Kidney (tissue), 14 donors: Measurements from ENCODE around the gene TBC1D5. TPM values are rescaled to one million over a fixed set of nuclear protein-coding genes. Genes with fewer than 3 reads are reported as not detected.

Source experiments
- DNase-seq, 5 donors: peaks; one replicate each; pipeline ENCODE4 v3.0.0-alpha.2; 2013 to 2020
- FAIRE-seq: peaks from 2 replicates; lab custom pipeline; 2012; peaks lifted over from hg19 to GRCh38; lab: Jason Lieb, UNC
- H3K27ac ChIP-seq, 2 donors: one replicate each; pipeline ENCODE4 v1.7.0; 2013; ENCODE audit warnings: low read depth in 2 of 2, low read length in 2 of 2, inconsistent platforms in 1 of 2
- H3K27me3 ChIP-seq: one replicate; pipeline ENCODE4 v1.7.1; 2013; ENCODE audit warnings: low read length, inconsistent platforms; ENCODE audit not compliant: control insufficient read depth, insufficient read depth
- H3K36me3 ChIP-seq, 3 donors: one replicate each; pipeline versions ENCODE4 v1.7.0 to v1.7.1; 2013; ENCODE audit warnings: low read length in 3 of 3, control low read depth in 1 of 3, inconsistent platforms in 1 of 3; ENCODE audit not compliant: insufficient read depth in 3 of 3, control insufficient read depth in 2 of 3
- H3K4me1 ChIP-seq, 3 donors: one replicate each; pipeline versions ENCODE4 v1.7.0 to v1.7.1; 2013; ENCODE audit warnings: low read length in 3 of 3, inconsistent platforms in 1 of 3, low read depth in 1 of 3; ENCODE audit not compliant: control insufficient read depth in 2 of 3, insufficient read depth in 2 of 3
- H3K4me3 ChIP-seq, 3 donors: one replicate each; pipeline versions ENCODE4 v1.7.0 to v1.8.1; 2013; ENCODE audit warnings: low read length in 3 of 3, control low read depth in 1 of 3, inconsistent platforms in 1 of 3
- H3K9ac ChIP-seq, 3 donors: one replicate each; pipeline versions ENCODE4 v1.7.0 to v1.7.1; 2013; ENCODE audit warnings: low read length in 3 of 3, control low read depth in 1 of 3, inconsistent platforms in 1 of 3
- H3K9me3 ChIP-seq, 3 donors: one replicate each; pipeline versions ENCODE4 v1.7.0 to v1.7.1; 2013; ENCODE audit warnings: low read length in 3 of 3, control low read depth in 1 of 3, inconsistent platforms in 1 of 3; ENCODE audit not compliant: control insufficient read depth in 2 of 3, insufficient read depth in 1 of 3
- intact Hi-C: fragments of 100-400 bp; cut with DNase I; formaldehyde crosslinking; loops from one replicate; pipeline ENCODE4 v1.11.1; 2022
- polyA plus RNA-seq: library from polyadenylated mRNA; stranded (reverse); fragments of 350-450 nt; fragmentation: Illumina TruSeq; extraction: RNeasy Lipid Tissue Mini Kit (QIAGEN cat#74804); gene quantifications from one replicate; pipeline ENCODE4 v1.2.3, GENCODE V29; 2014; ENCODE audit warnings: low read depth, low replicate concordance; ENCODE audit not compliant: insufficient read depth
- total RNA-seq: library from RNA; stranded (reverse); fragmentation: NEBNext Ultra II Directional; extraction: Animal tissue kit (Norgen Biotek cat#: 25700); gene quantifications from one replicate; pipeline ENCODE4 v1.2.1, GENCODE V29; 2021
- TF ChIP-seq, protein P1 (sequence below): IDR thresholded peaks from 3 replicates; pipeline ENCODE4 v1.5.1; 2012; ENCODE audit warnings: mild to moderate bottlenecking, moderate library complexity, borderline replicate concordance; ENCODE audit not compliant: insufficient read depth; ENCODE audit errors: extremely low read depth
- donor health status: control.
- donor health status: control.
- donor health status: control.
- donor health status: control.
- donor health status: control.
- donor health status: DM: yes; HTN: yes; CAD: no.
- donor health status: Normal renal cell carcinoma (clear cell type).

The TBC1D5 gene
- total and polyA plus RNA-seq, 2 donors from 2014 or later = 9.7 to 77.7 TPM

DNA sequence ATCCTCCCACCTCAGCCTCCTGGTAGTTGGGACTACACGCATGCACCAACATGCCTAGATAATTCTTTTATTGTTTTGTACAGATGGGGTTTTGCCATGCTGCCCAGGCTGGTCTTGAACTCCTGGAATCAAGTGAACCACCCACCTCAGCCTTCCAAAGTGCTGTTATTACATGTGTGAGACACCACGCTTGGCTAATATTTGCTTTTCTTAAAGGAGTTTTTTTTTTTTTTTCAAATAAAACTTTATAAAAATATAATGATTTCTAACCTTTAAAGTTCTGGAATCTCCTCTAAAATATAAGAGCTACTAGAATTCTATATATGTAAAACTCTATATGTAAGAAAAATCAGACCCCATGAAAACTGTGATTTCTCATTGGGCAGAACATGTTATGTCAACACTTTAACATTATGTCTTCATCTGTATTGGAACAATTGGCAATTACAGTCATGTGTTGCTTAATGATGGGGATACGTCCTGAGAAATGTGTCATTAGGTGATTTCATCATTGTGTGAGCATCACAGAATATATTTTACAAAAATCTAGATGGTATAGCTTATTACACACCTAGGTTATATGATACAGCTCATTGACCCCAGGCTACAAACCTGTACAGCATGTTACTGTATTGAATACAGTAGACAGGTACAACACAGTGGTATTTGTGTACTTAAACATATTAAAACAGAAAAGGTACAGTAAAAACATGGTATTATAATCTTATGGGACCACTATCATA lies 480.6 kb downstream of the TBC1D5 start:
- intact Hi-C loops = no loop called here
- Histone ChIP-seq H3K27ac (no peak overlapping the region), H3K4me3 (no peak overlapping the region), H3K9me3 (no peaks in the 10 kb centered on the region), H3K36me3 (no peaks in the 10 kb centered on the region), H3K4me1 (no peaks in the 10 kb centered on the region), H3K27me3 (no peaks in the 10 kb centered on the region), H3K9ac (no peak overlapping the region)
- no peak for DNase-seq
- FAIRE-seq = no peak
- TF ChIP-seq, protein P1, sequence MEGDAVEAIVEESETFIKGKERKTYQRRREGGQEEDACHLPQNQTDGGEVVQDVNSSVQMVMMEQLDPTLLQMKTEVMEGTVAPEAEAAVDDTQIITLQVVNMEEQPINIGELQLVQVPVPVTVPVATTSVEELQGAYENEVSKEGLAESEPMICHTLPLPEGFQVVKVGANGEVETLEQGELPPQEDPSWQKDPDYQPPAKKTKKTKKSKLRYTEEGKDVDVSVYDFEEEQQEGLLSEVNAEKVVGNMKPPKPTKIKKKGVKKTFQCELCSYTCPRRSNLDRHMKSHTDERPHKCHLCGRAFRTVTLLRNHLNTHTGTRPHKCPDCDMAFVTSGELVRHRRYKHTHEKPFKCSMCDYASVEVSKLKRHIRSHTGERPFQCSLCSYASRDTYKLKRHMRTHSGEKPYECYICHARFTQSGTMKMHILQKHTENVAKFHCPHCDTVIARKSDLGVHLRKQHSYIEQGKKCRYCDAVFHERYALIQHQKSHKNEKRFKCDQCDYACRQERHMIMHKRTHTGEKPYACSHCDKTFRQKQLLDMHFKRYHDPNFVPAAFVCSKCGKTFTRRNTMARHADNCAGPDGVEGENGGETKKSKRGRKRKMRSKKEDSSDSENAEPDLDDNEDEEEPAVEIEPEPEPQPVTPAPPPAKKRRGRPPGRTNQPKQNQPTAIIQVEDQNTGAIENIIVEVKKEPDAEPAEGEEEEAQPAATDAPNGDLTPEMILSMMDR = no peak

DNA sequence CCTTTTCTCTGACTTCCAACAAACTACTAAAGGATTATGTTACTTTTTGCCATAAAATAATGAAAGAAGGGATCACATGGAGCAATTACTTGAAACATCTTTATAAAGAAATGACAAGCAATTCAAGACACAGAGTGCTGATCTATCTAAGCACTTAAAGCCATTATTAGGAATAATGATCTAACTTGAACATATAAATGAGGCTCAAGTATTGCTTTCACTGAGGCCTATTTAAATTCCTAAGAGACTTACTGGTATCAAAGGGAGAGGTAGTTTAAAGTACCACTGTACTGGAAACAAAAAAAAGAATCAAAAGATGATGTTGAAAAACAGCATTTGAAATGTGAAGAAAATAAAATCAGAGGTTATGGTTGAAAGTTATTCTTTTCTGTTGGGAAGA lies 482.2 kb downstream of the TBC1D5 start:
- FAIRE-seq = no peak
- TF ChIP-seq, protein P1 = no peak
- intact Hi-C loops = no loop called here
- no peak overlapping the region for H3K9ac ChIP-seq
- no peaks in the 10 kb centered on the region for H3K4me1 ChIP-seq
- no peak for DNase-seq
- H3K27ac ChIP-seq = no peak overlapping the region
- no peaks in the 10 kb centered on the region for H3K27me3 ChIP-seq
- H3K36me3 ChIP-seq = no peaks in the 10 kb centered on the region
- no peaks in the 10 kb centered on the region for H3K9me3 ChIP-seq
- no peak overlapping the region for H3K4me3 ChIP-seq

DNA sequence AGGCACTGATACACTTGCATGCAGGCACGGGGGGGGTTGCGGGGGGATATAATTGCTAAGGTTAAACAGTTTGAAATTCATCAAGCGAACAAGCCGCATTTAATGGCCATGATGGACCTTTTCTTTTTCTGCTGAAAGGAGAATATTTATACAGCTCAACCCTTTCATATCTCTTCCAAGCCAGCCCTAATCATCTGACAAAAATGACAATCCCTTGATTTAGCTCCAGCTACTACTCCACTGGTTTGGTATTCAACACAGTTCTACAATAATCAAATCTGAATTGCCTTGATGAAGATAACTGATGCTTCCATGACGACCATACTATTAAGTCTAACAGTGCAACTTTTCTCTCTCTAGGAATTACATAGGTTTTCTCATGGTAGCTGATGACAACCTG lies 482.7 kb downstream of the TBC1D5 start:
- Histone ChIP-seq H3K9ac (no peak overlapping the region), H3K27me3 (no peaks in the 10 kb centered on the region), H3K36me3 (no peaks in the 10 kb centered on the region), H3K9me3 (no peaks in the 10 kb centered on the region), H3K4me1 (no peaks in the 10 kb centered on the region), H3K4me3 (no peak overlapping the region), H3K27ac (no peak overlapping the region)
- intact Hi-C loops = no loop called here
- no peak for DNase-seq
- FAIRE-seq = no peak
- TF ChIP-seq, protein P1 = no peak
